HUDEP-2 (cell line): Measurements from ENCODE around the gene RUNX1.
"Not testable (repeated sequence)": the region's sequence is repeated elsewhere in the genome, so short reads cannot be mapped to it uniquely, and the experiment has no call there.

Source experiments
- DNase-seq, 76 experiments: peaks; one replicate each; lab custom pipeline; 2025; ENCODE audit not compliant: unreplicated experiment in 76 of 76; lab: John Stamatoyannopoulos, UW

Gene RUNX1

GRCh38 chr21:34994766-34995631, 54.1 kb downstream of the RUNX1 start:
- DNase-seq = peak in 1 of 76 experiments; percentile 16

- DNase-seq = not testable (repeated sequence)
These were observed 55.6 kb downstream of the RUNX1 start for GRCh38 chr21:34993521-34993921.

- no peak for DNase-seq
These were observed 56.2 kb downstream of the RUNX1 start for GRCh38 chr21:34992736-34993398.

GRCh38 chr21:34992180-34992579, 56.9 kb downstream of the RUNX1 start:
- no peak for DNase-seq

GRCh38 chr21:34991366-34991957, 57.6 kb downstream of the RUNX1 start:
- DNase-seq = no peak

- no peak for DNase-seq
These were observed 58.3 kb downstream of the RUNX1 start for GRCh38 chr21:34990842-34991241.

- no peak for DNase-seq
These were observed 59.6 kb downstream of the RUNX1 start for GRCh38 chr21:34989337-34990151.

- no peak for DNase-seq
These were observed 60.5 kb downstream of the RUNX1 start for GRCh38 chr21:34988625-34989024.

GRCh38 chr21:34988139-34988538, 61.0 kb downstream of the RUNX1 start:
- DNase-seq = no peak

GRCh38 chr21:34987501-34988072, 61.5 kb downstream of the RUNX1 start:
- DNase-seq = no peak

- no peak for DNase-seq
These were observed 62.3 kb downstream of the RUNX1 start for GRCh38 chr21:34986561-34987500.

- DNase-seq = no peak
These were observed 64.6 kb downstream of the RUNX1 start for GRCh38 chr21:34984356-34985058.

- DNase-seq = peak in 13 of 76 experiments; percentile 18 to 52 (median 29)
These were observed 65.4 kb downstream of the RUNX1 start for GRCh38 chr21:34983680-34984086.

GRCh38 chr21:34981791-34982190, 67.3 kb downstream of the RUNX1 start:
- no peak for DNase-seq

GRCh38 chr21:34980423-34981115, 68.5 kb downstream of the RUNX1 start:
- DNase-seq = no peak

GRCh38 chr21:34979383-34979782, 69.7 kb downstream of the RUNX1 start:
- DNase-seq = no peak

- DNase-seq = no peak
These were observed 71.8 kb downstream of the RUNX1 start for GRCh38 chr21:34977333-34977732.
